HCT116 (cell line): Measurements from ENCODE around the gene CSF1R. TPM values are rescaled to one million over a fixed set of nuclear protein-coding genes. Genes with fewer than 3 reads are reported as not detected.

Experiments used
- ATAC-seq: fragments of 200-7000 bp; cut with Tn5 transposase; 2 replicates; pipeline ENCODE4 v1.9.1; 2020; ENCODE audit warnings: mild to moderate bottlenecking, moderate library complexity
- BruUV-seq: library from RNA; stranded (reverse); fragments of 400-500 nt; replicated peaks from 2 replicates; lab custom pipeline; 2021; lab: Mats Ljungman, UMichigan
- CTCF ChIA-PET: fragments of 300-600 bp; sonication (Branson Sonifier 250); formaldehyde crosslinking; loops from one replicate; lab custom pipeline; 2021; ENCODE audit warnings: antibody characterized with exemption; lab: Charles Lee
- POLR2A ChIA-PET: fragments of 300-600, 350-600 bp; sonication (Branson Sonifier 250); formaldehyde crosslinking; loops from one replicate; lab custom pipeline; 2021; ENCODE audit warnings: antibody characterized with exemption; lab: Charles Lee
- RAD21 ChIA-PET, 2 experiments: fragments of 300-600 bp; sonication (Branson Sonifier 250); formaldehyde crosslinking; loops; one replicate each; lab custom pipeline; 2023; ENCODE audit warnings: low total read pairs in 2 of 2; ENCODE audit not compliant: uncharacterized antibody in 2 of 2, unreplicated experiment in 2 of 2, low non-redundant PET in 1 of 2; lab: Charles Lee
- DNase-seq: peaks from one replicate; pipeline ENCODE4 v3.0.0-alpha.2; 2010; ENCODE audit warnings: low read depth, low spot score
- H2AFZ ChIP-seq: fragments of 200-600 bp; shearing (Covaris generic), sonication (generic); 2 replicates; pipeline ENCODE4 v1.6.1; 2017; ENCODE audit warnings: low read depth, mixed run types, mixed read lengths, antibody characterized with exemption, low read length; ENCODE audit not compliant: poor library complexity, severe bottlenecking
- H3K27ac ChIP-seq: 2 replicates; pipeline ENCODE4 v1.5.1; 2012; ENCODE audit warnings: low read depth, low read length
- H3K27me3 ChIP-seq: fragments of 200-600 bp; sonication (generic); 2 replicates; pipeline ENCODE4 v1.6.1; 2016; ENCODE audit warnings: mixed run types, low read length, mixed read lengths; ENCODE audit not compliant: insufficient read depth
- H3K36me3 ChIP-seq, 2 experiments: fragments of 200-500 bp in 1 of 2; fragments of 200-600 bp in 1 of 2; sonication (Bioruptor generic) in 1 of 2; sonication (generic) in 1 of 2; 2 replicates each; pipeline versions ENCODE4 v1.5.1 to v1.6.1; 2014 to 2016; ENCODE audit warnings: low read length in 2 of 2, inconsistent platforms in 1 of 2, mixed read lengths in 1 of 2, mixed run types in 1 of 2; ENCODE audit not compliant: insufficient read depth in 2 of 2, control insufficient read depth in 1 of 2
- H3K4me1 ChIP-seq, 2 experiments: fragments of 200-600 bp in 1 of 2; sonication (generic) in 1 of 2; 2 replicates each; pipeline versions ENCODE4 v1.5.1 to v1.6.1; 2012 to 2017; ENCODE audit warnings: low read length in 2 of 2, inconsistent platforms in 1 of 2, mild to moderate bottlenecking in 1 of 2, mixed read lengths in 1 of 2, mixed run types in 1 of 2, moderate library complexity in 1 of 2; ENCODE audit not compliant: insufficient read depth in 2 of 2, control insufficient read depth in 1 of 2
- H3K4me2 ChIP-seq: fragments of 200-600 bp; sonication (generic); 2 replicates; pipeline ENCODE4 v1.6.1; 2017; ENCODE audit warnings: mixed run types, low read length, mixed read lengths
- H3K4me3 ChIP-seq, 2 experiments: fragments of 200-600 bp in 1 of 2; sonication (generic) in 1 of 2; replicated peaks in 1 of 2; 2 replicates each; pipeline ENCODE4 v1.5.1; 2011 to 2016; ENCODE audit warnings: low read length in 2 of 2, control low read depth in 1 of 2, low read depth in 1 of 2, mild to moderate bottlenecking in 1 of 2, mixed read lengths in 1 of 2, mixed run types in 1 of 2
- H3K79me2 ChIP-seq: fragments of 200-600 bp; sonication (generic); 2 replicates; pipeline ENCODE4 v1.6.1; 2017; ENCODE audit warnings: mild to moderate bottlenecking, mixed run types, low read length, moderate library complexity, mixed read lengths; ENCODE audit not compliant: insufficient read depth
- H3K9ac ChIP-seq: fragments of 200-600 bp; sonication (generic); 2 replicates; pipeline ENCODE4 v1.6.1; 2016; ENCODE audit warnings: low read length, mixed read lengths
- H3K9me2 ChIP-seq: fragments of 200-600 bp; sonication (generic), shearing (Covaris generic); 2 replicates; pipeline ENCODE4 v1.6.1; 2017; ENCODE audit warnings: mixed run types, mild to moderate bottlenecking, moderate library complexity; ENCODE audit not compliant: insufficient read depth
- H3K9me3 ChIP-seq, 2 experiments: fragments of 200-500 bp in 1 of 2; fragments of 200-600 bp in 1 of 2; sonication (Bioruptor generic) in 1 of 2; sonication (generic) in 1 of 2; 2 replicates each; pipeline ENCODE4 v1.6.1; 2014 to 2017; ENCODE audit warnings: low read length in 2 of 2, mixed read lengths in 2 of 2, inconsistent platforms in 1 of 2, low read depth in 1 of 2, mild to moderate bottlenecking in 1 of 2, mixed run types in 1 of 2, moderate library complexity in 1 of 2; ENCODE audit not compliant: control insufficient read depth in 1 of 2, insufficient read depth in 1 of 2
- H4K20me1 ChIP-seq: fragments of 200-600 bp; sonication (generic), shearing (Covaris generic); 2 replicates; pipeline ENCODE4 v1.6.1; 2017; ENCODE audit warnings: mixed run types, mild to moderate bottlenecking, moderate library complexity; ENCODE audit not compliant: insufficient read depth
- CBX3 ChIP-seq: IDR thresholded peaks from 2 replicates; pipeline ENCODE4 v1.6.1; 2012; ENCODE audit warnings: low read depth
- CEBPB ChIP-seq: IDR thresholded peaks from 2 replicates; pipeline ENCODE4 v1.6.1; 2012; ENCODE audit warnings: low read depth
- EGR1 ChIP-seq: IDR thresholded peaks from 2 replicates; pipeline ENCODE4 v1.6.1; 2012; ENCODE audit warnings: low read depth
- ELF1 ChIP-seq: IDR thresholded peaks from 2 replicates; pipeline ENCODE4 v1.6.1; 2012; ENCODE audit warnings: low read depth, borderline replicate concordance
- EZH2 ChIP-seq: fragments of 200-600 bp; sonication (generic); IDR thresholded peaks from 2 replicates; pipeline ENCODE4 v1.6.1; 2017; ENCODE audit warnings: antibody characterized with exemption, mixed run types
- EZH2phosphoT487 ChIP-seq: fragments of 200-600 bp; IDR thresholded peaks from 2 replicates; pipeline ENCODE4 v1.6.1; 2018; ENCODE audit warnings: antibody characterized with exemption, borderline replicate concordance
- POLR2A ChIP-seq: IDR thresholded peaks from 2 replicates; pipeline ENCODE4 v1.7.0; 2011; ENCODE audit warnings: borderline replicate concordance; ENCODE audit not compliant: insufficient read depth, insufficient read length; ENCODE audit errors: extremely low read depth
- RAD21 ChIP-seq: IDR thresholded peaks from 2 replicates; pipeline ENCODE4 v1.6.1; 2012; ENCODE audit warnings: low read depth, mild to moderate bottlenecking
- SIN3A ChIP-seq: IDR thresholded peaks from 2 replicates; pipeline ENCODE4 v1.6.1; 2012; ENCODE audit warnings: low read depth
- SP1 ChIP-seq: IDR thresholded peaks from 2 replicates; pipeline ENCODE4 v1.6.1; 2012; ENCODE audit warnings: low read depth
- SRF ChIP-seq: IDR thresholded peaks from 2 replicates; pipeline ENCODE4 v1.6.1; 2012; ENCODE audit warnings: low read depth
- TCF7L2 ChIP-seq: IDR thresholded peaks from 2 replicates; pipeline ENCODE4 v1.7.0; 2011; ENCODE audit warnings: borderline replicate concordance, inconsistent platforms; ENCODE audit not compliant: insufficient read depth, insufficient read length; ENCODE audit errors: extremely low read depth
- YY1 ChIP-seq: IDR thresholded peaks from 2 replicates; pipeline ENCODE4 v1.6.1; 2011; ENCODE audit warnings: low read length, low read depth, moderate library complexity, mild to moderate bottlenecking; ENCODE audit not compliant: insufficient replicate concordance; ENCODE audit errors: extremely low read depth
- ZFX ChIP-seq: fragments of 450-650 bp; IDR thresholded peaks from 2 replicates; pipeline ENCODE4 v1.6.1; 2017
- ZNF274 ChIP-seq: fragments of 200-500 bp; sonication (Bioruptor generic); IDR thresholded peaks from 2 replicates; pipeline ENCODE4 v1.6.1; 2014; ENCODE audit warnings: mild to moderate bottlenecking, low read depth, low read length, inconsistent platforms
- intact Hi-C: fragments of 100-400 bp; cut with micrococcal nuclease; formaldehyde crosslinking; loops from 2 replicates; pipeline ENCODE4 v1.10.0; 2022
- total RNA-seq: library from RNA; stranded (reverse); gene quantifications from one replicate; pipeline ENCODE4 v1.2.1, GENCODE V29; 2021; ENCODE audit not compliant: unreplicated experiment
- TF ChIP-seq, protein P1 (sequence below): IDR thresholded peaks from 2 replicates; pipeline ENCODE4 v1.6.1; 2012
- TF ChIP-seq, protein P2 (sequence below): IDR thresholded peaks from 2 replicates; pipeline ENCODE4 v1.6.1; 2012
- TF ChIP-seq, protein P3 (sequence below): IDR thresholded peaks from 2 replicates; pipeline ENCODE4 v1.6.1; 2012; ENCODE audit warnings: low read depth
- TF ChIP-seq, protein P4 (sequence below), 3 experiments: fragments of 200-600 bp in 1 of 3; sonication (generic) in 1 of 3; IDR thresholded peaks in 2 of 3; conservative IDR thresholded peaks in 1 of 3; 2 replicates each; pipeline ENCODE4 v1.5.1; 2012 to 2017; ENCODE audit warnings: low read depth in 2 of 3, low read length in 2 of 3, antibody characterized with exemption in 1 of 3, borderline replicate concordance in 1 of 3, control low read depth in 1 of 3, mild to moderate bottlenecking in 1 of 3, mixed read lengths in 1 of 3, mixed run types in 1 of 3, moderate library complexity in 1 of 3; ENCODE audit not compliant: insufficient read depth in 1 of 3

CSF1R gene
- total RNA-seq, 1 experiment from 2014 or later, result 0.17 TPM

DNA sequence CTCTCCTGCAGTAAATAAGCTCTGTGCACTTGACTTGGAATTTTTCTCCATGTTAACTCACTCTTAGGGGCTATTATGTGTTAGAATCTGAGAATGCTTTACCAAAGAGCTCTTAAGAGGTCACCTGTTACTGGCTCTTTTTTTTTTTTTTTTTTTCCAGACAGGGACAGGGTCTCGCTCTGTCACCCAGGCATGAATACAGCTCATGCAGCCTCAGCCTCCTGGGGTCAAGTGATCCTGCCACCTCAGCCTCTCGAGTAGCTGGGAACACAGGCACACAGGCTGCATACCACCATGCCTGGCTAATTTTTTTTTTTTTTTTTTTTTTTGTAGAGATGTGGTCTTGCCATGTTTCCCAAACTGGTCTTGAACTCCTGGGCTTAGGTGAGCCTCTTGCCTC, 63.7 kb downstream of the CSF1R start (continued):
- no peak for TF ChIP-seq ELF1
- no peak for TF ChIP-seq ZFX
- TF ChIP-seq YY1, result no peak
- no peak for TF ChIP-seq SIN3A
- TF ChIP-seq, protein P1, sequence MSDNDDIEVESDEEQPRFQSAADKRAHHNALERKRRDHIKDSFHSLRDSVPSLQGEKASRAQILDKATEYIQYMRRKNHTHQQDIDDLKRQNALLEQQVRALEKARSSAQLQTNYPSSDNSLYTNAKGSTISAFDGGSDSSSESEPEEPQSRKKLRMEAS, result no peak
- no peak for TF ChIP-seq POLR2A
- no peak for TF ChIP-seq TCF7L2
- no peak for TF ChIP-seq EZH2
- TF ChIP-seq RAD21, result no peak
- no peak for TF ChIP-seq ZNF274
- no peak for TF ChIP-seq EZH2phosphoT487
- TF ChIP-seq CEBPB, result no peak
- TF ChIP-seq SRF, result no peak
- no peak for TF ChIP-seq CBX3

DNA sequence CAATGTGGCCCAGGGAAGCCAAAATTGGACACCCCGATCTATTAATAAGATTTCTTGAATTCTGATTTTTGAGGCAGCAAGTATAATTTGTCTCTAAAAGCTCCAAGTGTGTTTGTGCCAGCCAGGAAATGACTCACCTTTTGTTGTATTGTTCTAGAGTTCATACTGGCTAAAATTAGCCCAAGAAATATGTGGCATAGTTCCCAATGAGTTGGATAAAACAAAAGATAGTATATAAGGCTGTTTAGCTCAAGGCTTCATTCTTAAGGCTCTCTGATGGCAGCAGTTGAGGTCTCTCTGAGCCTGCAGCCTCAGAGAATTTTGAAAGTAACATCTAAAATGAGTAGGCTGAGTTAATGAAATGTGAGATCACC, 64.2 kb downstream of the CSF1R start:
- no TSS peak for BruUV-seq
- CTCF ChIA-PET, result interaction anchor here (1.8 kb wide), 1 partner anchor 188 kb away, joined by 4 read pairs; no protein-coding TSS in a partner anchor
- intact Hi-C loops, result no loop called here
- ATAC-seq (peak; percentile 76), DNase-seq (peak; percentile 83)
- RAD21 ChIA-PET, result interaction anchor here in 1 of 2 experiments (1.1 kb wide), 1 partner anchor 22 kb away, joined by 3 read pairs; the partner anchor contains the start of genes HMGXB3 and TIGD6
- no peaks in the 10 kb centered on the region for H4K20me1 ChIP-seq
- peaks cover 41 to 69% of the 10 kb centered on the region in 2 experiments for H3K4me1 ChIP-seq
- H3K4me2 ChIP-seq, result peak overlapping the region; percentile 76
- no peaks in the 10 kb centered on the region for H3K9me3 ChIP-seq
- peak overlapping the region; percentile 93 for H3K27ac ChIP-seq
- H3K9ac ChIP-seq, result peak overlapping the region; percentile 55
- peak overlapping the region; percentile 3 to 42 for H3K4me3 ChIP-seq
- H3K36me3 ChIP-seq, result peaks cover 28 to 68% of the 10 kb centered on the region in 2 experiments
- peaks cover 78% of the 10 kb centered on the region for H3K79me2 ChIP-seq
- H3K9me2 ChIP-seq, result no peaks in the 10 kb centered on the region
- POLR2A ChIA-PET, result interaction anchor here (0.9 to 2.5 kb wide), 5 partner anchors 13 to 61 kb away, joined by 4 to 9 read pairs (median 5); partner anchors contain the start of genes HMGXB3, SLC26A2 and TIGD6
- no peak overlapping the region for H2AFZ ChIP-seq
- no peaks in the 10 kb centered on the region for H3K27me3 ChIP-seq
- no peak for TF ChIP-seq ELF1
- peak; percentile 35 for TF ChIP-seq YY1
- no peak for TF ChIP-seq EZH2phosphoT487
- TF ChIP-seq, protein P2, sequence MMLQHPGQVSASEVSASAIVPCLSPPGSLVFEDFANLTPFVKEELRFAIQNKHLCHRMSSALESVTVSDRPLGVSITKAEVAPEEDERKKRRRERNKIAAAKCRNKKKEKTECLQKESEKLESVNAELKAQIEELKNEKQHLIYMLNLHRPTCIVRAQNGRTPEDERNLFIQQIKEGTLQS, result no peak
- TF ChIP-seq, protein P1, result 0 out of 2 replicates have a peak, but pooled peaks have one; percentile 2
- peak; percentile 49 for TF ChIP-seq SRF
- TF ChIP-seq SP1, result peak; percentile 82
- peak; percentile 64; the same call in 1 of the 2 replicates for TF ChIP-seq SIN3A
- TF ChIP-seq EGR1, result no peak
- TF ChIP-seq, protein P3, sequence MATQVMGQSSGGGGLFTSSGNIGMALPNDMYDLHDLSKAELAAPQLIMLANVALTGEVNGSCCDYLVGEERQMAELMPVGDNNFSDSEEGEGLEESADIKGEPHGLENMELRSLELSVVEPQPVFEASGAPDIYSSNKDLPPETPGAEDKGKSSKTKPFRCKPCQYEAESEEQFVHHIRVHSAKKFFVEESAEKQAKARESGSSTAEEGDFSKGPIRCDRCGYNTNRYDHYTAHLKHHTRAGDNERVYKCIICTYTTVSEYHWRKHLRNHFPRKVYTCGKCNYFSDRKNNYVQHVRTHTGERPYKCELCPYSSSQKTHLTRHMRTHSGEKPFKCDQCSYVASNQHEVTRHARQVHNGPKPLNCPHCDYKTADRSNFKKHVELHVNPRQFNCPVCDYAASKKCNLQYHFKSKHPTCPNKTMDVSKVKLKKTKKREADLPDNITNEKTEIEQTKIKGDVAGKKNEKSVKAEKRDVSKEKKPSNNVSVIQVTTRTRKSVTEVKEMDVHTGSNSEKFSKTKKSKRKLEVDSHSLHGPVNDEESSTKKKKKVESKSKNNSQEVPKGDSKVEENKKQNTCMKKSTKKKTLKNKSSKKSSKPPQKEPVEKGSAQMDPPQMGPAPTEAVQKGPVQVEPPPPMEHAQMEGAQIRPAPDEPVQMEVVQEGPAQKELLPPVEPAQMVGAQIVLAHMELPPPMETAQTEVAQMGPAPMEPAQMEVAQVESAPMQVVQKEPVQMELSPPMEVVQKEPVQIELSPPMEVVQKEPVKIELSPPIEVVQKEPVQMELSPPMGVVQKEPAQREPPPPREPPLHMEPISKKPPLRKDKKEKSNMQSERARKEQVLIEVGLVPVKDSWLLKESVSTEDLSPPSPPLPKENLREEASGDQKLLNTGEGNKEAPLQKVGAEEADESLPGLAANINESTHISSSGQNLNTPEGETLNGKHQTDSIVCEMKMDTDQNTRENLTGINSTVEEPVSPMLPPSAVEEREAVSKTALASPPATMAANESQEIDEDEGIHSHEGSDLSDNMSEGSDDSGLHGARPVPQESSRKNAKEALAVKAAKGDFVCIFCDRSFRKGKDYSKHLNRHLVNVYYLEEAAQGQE, result no peak
- no peak; the same call in 1 of the 2 replicates for TF ChIP-seq RAD21
- no peak for TF ChIP-seq ZFX
- TF ChIP-seq, protein P4, sequence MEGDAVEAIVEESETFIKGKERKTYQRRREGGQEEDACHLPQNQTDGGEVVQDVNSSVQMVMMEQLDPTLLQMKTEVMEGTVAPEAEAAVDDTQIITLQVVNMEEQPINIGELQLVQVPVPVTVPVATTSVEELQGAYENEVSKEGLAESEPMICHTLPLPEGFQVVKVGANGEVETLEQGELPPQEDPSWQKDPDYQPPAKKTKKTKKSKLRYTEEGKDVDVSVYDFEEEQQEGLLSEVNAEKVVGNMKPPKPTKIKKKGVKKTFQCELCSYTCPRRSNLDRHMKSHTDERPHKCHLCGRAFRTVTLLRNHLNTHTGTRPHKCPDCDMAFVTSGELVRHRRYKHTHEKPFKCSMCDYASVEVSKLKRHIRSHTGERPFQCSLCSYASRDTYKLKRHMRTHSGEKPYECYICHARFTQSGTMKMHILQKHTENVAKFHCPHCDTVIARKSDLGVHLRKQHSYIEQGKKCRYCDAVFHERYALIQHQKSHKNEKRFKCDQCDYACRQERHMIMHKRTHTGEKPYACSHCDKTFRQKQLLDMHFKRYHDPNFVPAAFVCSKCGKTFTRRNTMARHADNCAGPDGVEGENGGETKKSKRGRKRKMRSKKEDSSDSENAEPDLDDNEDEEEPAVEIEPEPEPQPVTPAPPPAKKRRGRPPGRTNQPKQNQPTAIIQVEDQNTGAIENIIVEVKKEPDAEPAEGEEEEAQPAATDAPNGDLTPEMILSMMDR (IDR thresholded peaks at IDR 0.05 in 2 of 3, conservative IDR thresholded peaks at IDR 0.05 in 1 of 3; ENCODE audit: borderline replicate concordance in 1 of 3, insufficient read depth in 1 of 3, low read depth in 2 of 3, low read length in 2 of 3), result no peak
- TF ChIP-seq POLR2A, result no peak
- TF ChIP-seq TCF7L2, result peak; percentile 23
